Spinal cord (tissue), 10 donors: Measurements from ENCODE around the gene ITFG1. TPM values are rescaled to one million over a fixed set of nuclear protein-coding genes. Genes with fewer than 3 reads are reported as not detected.

Experiments
- DNase-seq, 6 donors: peaks; one replicate each; pipeline versions ENCODE4 v3.0.0 to v3.0.0-alpha.2; 2013 to 2015; ENCODE audit warnings: low spot score in 6 of 6, low read depth in 4 of 6
- H3K27ac ChIP-seq: one replicate; pipeline ENCODE4 v1.5.1; 2013; ENCODE audit warnings: low read depth, low read length, control low read depth
- H3K27me3 ChIP-seq: one replicate; pipeline ENCODE4 v1.6.1; 2013; ENCODE audit warnings: low read length; ENCODE audit not compliant: control insufficient read depth, insufficient read depth
- H3K36me3 ChIP-seq: one replicate; pipeline ENCODE4 v1.6.1; 2013; ENCODE audit warnings: low read length; ENCODE audit not compliant: control insufficient read depth, insufficient read depth
- H3K4me1 ChIP-seq: one replicate; pipeline ENCODE4 v1.6.1; 2013; ENCODE audit warnings: low read length; ENCODE audit not compliant: control insufficient read depth, insufficient read depth
- H3K4me3 ChIP-seq: one replicate; pipeline ENCODE4 v1.5.1; 2013; ENCODE audit warnings: low read depth, low read length, control low read depth
- H3K9me3 ChIP-seq: one replicate; pipeline ENCODE4 v1.6.1; 2013; ENCODE audit warnings: low read length; ENCODE audit not compliant: control insufficient read depth, insufficient read depth
- WGBS: methylation state at CpG from one replicate; pipeline ENCODE4 v1.1.5; 2013; ENCODE audit warnings: missing lambda C conversion rate; ENCODE audit not compliant: insufficient coverage; 5-methylcytosine and 5-hydroxymethylcytosine counted together
- polyA plus RNA-seq, 2 donors: library from polyadenylated mRNA; unstranded; fragments of 120-200 nt; gene quantifications; one replicate each; pipeline ENCODE4 v1.2.1, GENCODE V29; 2013; ENCODE audit not compliant: insufficient read length in 2 of 2
- total RNA-seq, 2 donors: library from RNA; depleted of rRNA in 1 of 2; stranded (reverse); fragments of 120-200 nt in 1 of 2; fragments of >200 nt in 1 of 2; gene quantifications; one replicate each; pipeline versions ENCODE4 v1.2.3 to v1.2.4, GENCODE V29; 2013 to 2014
- donor health status: healthy.

Gene ITFG1
- total and polyA plus RNA-seq, 4 donors, result 96.6 to 180 (median 127) TPM

DNA sequence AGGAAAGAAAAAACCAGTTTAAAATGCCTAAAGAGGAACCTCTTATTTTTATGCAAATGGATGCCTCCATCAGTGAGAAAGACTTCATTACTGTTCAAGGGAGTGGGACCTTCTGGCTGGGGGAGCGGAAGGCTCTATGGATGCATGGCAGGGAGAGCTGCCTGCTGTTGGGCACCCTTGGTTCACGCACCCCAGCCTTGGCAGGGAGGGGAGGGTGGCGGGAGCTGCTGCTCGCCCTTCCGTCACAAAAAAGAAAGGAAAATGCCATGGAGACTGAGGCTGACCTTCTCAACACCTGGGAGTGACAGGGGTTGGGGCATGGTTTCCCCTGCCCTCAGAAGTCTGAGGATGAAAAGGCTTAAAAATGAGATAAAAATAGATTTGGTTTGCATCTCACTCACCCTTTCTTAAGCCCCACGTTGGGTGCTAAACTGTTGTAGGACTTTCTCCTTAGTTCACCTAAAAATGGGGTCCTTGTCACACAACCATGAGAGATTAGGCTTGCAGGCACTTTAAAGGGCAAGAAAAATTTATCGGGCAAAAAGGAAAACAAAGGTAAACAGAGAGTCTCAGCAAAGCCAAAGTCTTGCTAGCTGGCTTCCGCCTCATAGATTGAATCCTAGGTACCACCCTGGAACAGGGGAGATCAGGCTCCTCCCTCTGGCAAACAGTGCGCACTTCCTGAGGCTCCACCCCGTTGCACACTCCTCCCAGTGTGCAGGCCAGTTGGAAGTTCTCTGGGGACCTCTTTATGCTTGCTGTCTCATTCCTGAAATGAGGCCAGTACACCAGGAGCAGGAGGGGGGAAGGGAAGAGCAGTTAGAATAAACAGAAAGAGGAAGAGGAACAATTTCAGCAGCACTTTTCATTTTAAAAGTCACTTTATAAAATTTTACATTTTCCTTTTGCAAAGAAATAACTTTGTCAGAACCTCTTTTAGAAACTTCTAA is 31.8 kb upstream of the ITFG1 start:
- H3K27ac ChIP-seq, result no peak overlapping the region
- no peak overlapping the region for H3K4me3 ChIP-seq
- 95% methylated on average over 9 of the region's 10 CpGs for WGBS
- H3K4me1 ChIP-seq, result no peaks in the 10 kb centered on the region
- DNase-seq, result peak in 1 of 6 donors; percentile 8
- H3K27me3 ChIP-seq, result no peaks in the 10 kb centered on the region
- H3K36me3 ChIP-seq, result no peaks in the 10 kb centered on the region
- peaks cover 15% of the 10 kb centered on the region for H3K9me3 ChIP-seq

DNA sequence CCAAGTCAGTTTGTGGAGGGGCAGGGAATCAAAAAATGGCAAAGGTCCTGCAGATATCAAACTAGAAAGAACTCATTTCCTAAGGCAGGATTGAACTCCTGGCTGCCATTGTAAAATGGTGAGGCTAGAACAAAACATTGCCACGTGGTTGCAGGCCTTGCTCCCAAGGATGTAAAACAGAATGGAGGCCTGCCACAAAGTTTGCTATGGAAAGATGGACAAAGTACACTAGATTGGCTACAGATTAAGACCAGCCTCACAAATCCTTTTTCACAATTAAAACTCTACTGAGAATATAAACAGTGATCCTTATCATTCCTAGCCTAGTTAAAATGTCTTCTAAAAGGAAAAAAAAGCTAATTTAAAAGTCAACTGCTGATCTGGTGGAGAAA is 31.2 kb upstream of the ITFG1 start:
- no peaks in the 10 kb centered on the region for H3K36me3 ChIP-seq
- DNase-seq, result no peak
- no peaks in the 10 kb centered on the region for H3K4me1 ChIP-seq
- no peak overlapping the region for H3K27ac ChIP-seq
- WGBS, result no CpG with 5 or more reads among the region's 1 CpG
- H3K9me3 ChIP-seq, result peaks cover 15% of the 10 kb centered on the region
- no peak overlapping the region for H3K4me3 ChIP-seq
- H3K27me3 ChIP-seq, result no peaks in the 10 kb centered on the region

DNA sequence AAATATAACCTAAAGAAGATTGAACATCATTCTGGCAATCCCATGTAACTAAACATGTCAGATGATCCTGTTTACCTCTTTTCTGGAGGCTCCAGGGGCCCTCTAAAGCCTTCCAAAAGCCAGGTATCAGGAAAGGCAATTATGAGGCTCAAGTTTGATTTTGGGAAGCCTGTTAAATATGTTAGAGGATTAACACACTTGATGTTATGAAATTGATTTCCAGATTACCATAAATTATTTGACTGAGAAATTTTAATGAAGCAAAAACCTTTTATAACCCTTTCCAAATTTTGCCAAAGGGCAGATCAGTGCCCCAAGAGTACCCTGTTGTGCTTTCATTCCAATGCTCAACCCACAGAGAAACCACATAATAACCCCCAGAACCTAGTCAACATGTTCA is 29.6 kb upstream of the ITFG1 start:
- Histone ChIP-seq H3K27ac (no peak overlapping the region), H3K9me3 (peaks cover 15% of the 10 kb centered on the region), H3K36me3 (no peaks in the 10 kb centered on the region), H3K4me1 (no peaks in the 10 kb centered on the region), H3K27me3 (no peaks in the 10 kb centered on the region), H3K4me3 (no peak overlapping the region)
- DNase-seq, result no peak

DNA sequence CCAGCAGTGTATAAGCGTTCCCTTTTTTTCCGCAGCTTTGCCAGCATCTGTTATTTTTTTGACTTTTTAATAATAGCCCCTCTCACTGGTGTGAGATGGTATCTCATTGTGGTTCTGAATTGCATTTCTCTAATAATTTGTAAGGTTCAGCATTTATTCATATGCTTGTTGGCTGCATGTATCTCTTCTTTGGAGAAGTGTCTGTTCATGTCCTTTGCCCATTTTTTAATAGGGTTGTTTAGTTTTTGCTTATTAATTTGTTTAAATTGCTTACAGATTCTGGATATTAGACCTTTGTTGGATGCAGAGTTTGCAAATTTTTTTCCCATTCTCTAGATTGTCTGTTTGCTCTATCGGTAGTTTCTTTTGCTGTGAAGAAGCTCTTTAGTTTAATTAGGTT is 27.2 kb upstream of the ITFG1 start:
- no CpG with 5 or more reads among the region's 3 CpGs for WGBS
- DNase-seq, result no peak

DNA sequence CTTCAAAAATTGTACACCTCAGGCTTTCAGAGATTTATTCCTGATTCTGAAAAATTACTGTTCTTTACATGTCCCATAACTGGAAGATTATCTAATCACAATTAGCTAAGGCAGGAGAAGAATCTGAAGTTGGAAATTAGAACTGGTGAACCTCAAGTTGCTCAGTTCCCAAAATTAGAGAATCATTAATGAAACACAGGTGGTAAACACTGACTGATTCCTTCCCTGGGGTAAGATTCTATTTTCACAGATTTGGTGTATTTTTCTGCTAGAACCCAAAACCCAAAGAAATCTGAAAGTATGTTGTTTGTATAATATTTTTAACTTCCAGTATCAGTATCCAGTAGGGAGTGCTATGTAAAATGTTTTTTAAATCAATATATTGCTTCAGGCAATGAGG is 26.0 kb upstream of the ITFG1 start:
- Histone ChIP-seq H3K4me3 (no peak overlapping the region), H3K4me1 (no peaks in the 10 kb centered on the region), H3K36me3 (no peaks in the 10 kb centered on the region), H3K9me3 (peaks cover 13% of the 10 kb centered on the region), H3K27me3 (no peaks in the 10 kb centered on the region), H3K27ac (no peak overlapping the region)
- no peak for DNase-seq

More for the DNA sequence above, 27.2 kb upstream of the ITFG1 start:
- Histone ChIP-seq H3K27me3 (no peaks in the 10 kb centered on the region), H3K9me3 (peaks cover 15% of the 10 kb centered on the region), H3K36me3 (no peaks in the 10 kb centered on the region), H3K27ac (no peak overlapping the region), H3K4me1 (no peaks in the 10 kb centered on the region), H3K4me3 (no peak overlapping the region)

DNA sequence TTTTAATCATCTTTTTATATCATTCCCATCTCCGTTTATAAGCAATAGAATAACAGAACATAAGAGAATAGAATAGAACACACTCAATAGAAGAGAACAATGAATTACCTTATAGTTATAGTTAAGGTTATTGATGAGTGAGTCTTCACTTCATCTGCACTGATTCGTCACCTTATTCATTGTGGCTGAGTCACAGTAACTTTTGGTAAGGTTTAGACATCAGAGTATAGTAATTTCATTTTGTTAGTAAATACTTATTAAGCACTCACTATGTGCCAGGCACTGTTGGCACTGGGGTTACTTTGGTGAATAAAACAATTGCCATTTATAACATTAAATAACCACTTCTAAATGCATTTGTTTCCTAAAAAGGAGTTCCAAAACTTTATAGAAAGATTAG is 22.8 kb upstream of the ITFG1 start:
- Histone ChIP-seq H3K4me3 (no peak overlapping the region), H3K9me3 (no peaks in the 10 kb centered on the region), H3K36me3 (no peaks in the 10 kb centered on the region), H3K27ac (no peak overlapping the region), H3K27me3 (no peaks in the 10 kb centered on the region), H3K4me1 (no peaks in the 10 kb centered on the region)
- DNase-seq, result no peak
- no CpG with 5 or more reads among the region's 2 CpGs for WGBS

DNA sequence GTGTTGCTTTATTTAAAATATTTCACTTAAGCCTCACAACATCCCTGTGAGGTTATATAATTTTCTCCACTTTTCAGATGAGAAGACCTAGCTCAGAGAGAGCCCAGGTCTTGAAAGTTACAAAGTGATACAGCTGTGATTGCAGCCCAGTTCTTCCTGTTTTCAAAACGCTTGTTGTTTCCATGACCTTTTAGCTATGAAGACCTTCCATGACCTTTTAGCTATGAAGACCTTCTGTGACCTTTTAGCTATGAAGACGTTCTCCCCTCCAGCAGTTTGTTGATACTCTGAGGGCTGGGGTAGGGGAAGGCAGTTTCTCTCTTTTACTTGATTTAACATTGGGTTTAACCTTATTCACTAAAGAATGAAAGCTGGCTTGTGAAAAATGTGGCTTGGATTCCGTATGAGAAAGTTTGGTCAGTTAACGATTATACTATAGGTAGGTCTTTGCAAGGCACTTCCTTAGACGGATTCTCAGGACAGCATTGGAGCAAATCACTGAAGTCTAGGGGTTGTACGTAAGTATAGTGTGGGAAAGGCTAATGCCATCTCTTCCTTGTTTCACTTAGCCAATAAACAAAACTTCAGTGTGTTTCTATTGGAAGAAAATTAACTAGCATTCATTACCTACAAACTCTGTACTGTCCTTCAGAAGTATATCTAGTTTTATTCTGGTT is 21.0 kb upstream of the ITFG1 start:
- H3K27me3 ChIP-seq, result no peaks in the 10 kb centered on the region
- no peaks in the 10 kb centered on the region for H3K36me3 ChIP-seq
- DNase-seq, result no peak
- WGBS, result 81% methylated on average over 3 of the region's 6 CpGs
- no peak overlapping the region for H3K27ac ChIP-seq
- no peaks in the 10 kb centered on the region for H3K4me1 ChIP-seq
- H3K4me3 ChIP-seq, result no peak overlapping the region
- no peaks in the 10 kb centered on the region for H3K9me3 ChIP-seq

DNA sequence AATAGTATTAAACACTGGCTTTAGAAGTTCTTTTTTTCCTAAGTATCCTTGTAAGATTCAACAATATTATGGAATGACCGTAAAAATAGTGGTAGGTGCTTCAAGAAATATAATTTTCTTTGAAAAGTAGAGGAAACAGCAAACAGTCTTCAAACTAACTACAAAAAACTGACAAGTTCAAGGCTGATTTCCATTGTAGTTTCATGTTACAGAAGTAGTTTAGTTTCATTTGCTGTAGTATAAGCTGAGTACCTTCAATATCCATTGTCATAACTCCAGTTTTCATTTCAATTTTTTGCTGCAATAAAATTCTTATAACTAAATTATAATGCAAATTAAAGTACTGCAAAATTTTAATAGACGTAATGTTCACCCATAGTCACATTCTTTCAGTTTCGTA is 19.5 kb upstream of the ITFG1 start:
- Histone ChIP-seq H3K9me3 (no peaks in the 10 kb centered on the region), H3K4me3 (no peak overlapping the region), H3K27ac (no peak overlapping the region), H3K4me1 (no peaks in the 10 kb centered on the region), H3K27me3 (no peaks in the 10 kb centered on the region), H3K36me3 (no peaks in the 10 kb centered on the region)
- no CpG with 5 or more reads among the region's 3 CpGs for WGBS
- DNase-seq, result no peak

DNA sequence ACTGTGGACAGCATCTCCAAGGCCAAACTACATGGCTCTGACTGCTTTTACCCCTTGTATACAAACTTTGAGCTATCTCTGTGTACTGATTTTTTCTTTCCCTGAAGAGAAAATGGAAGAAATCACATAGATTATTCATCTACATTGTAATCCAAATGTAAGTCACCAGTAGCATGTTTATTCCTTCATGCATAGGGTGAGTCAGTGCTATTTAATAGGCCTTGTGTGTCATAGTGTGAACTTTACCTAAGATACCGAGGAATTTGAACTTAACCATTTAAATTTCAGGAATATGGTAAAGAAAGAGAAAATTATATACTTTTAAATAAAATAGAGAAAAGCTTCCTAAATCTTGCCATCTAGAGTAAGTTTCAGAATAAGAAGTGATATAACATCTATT is 16.8 kb upstream of the ITFG1 start:
- H3K36me3 ChIP-seq, result no peaks in the 10 kb centered on the region
- no peak for DNase-seq
- no peaks in the 10 kb centered on the region for H3K27me3 ChIP-seq
- H3K9me3 ChIP-seq, result no peaks in the 10 kb centered on the region
- no peak overlapping the region for H3K4me3 ChIP-seq
- H3K4me1 ChIP-seq, result no peaks in the 10 kb centered on the region
- WGBS, result no CpG with 5 or more reads among the region's 1 CpG
- H3K27ac ChIP-seq, result no peak overlapping the region
